HG03342 (cell line): Measurements from ENCODE around the gene MSS51.

Experiments used
- ATAC-seq: cut with Tn5 transposase; IDR thresholded peaks from one replicate; pipeline ENCODE4 v1.9.1; 2021; ENCODE audit warnings: mild to moderate bottlenecking, moderate library complexity; ENCODE audit not compliant: unreplicated experiment

Gene MSS51

DNA sequence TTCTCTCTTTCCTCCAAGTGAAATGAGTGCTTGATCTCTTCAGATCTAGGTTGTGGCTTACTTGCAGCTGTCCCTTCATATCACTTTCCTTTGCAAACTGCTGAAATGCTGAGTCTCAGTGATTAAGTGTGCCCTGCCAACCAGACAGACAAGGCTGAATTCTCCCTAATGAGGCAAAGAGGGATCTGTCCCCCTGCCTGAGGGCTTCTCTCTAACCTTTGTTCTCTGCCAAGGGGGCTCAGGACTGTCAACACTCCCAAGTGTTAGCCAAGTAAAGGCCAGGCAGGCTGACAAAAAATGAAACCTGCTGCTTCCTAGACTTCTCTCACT is at the start of gene MSS51:
TSS of gene MSS51 (minus strand) at position 24 of the 330 bp plus-strand sequence. CDS start 5,277 bp downstream, outside the sequence.
- no peak for ATAC-seq

DNA sequence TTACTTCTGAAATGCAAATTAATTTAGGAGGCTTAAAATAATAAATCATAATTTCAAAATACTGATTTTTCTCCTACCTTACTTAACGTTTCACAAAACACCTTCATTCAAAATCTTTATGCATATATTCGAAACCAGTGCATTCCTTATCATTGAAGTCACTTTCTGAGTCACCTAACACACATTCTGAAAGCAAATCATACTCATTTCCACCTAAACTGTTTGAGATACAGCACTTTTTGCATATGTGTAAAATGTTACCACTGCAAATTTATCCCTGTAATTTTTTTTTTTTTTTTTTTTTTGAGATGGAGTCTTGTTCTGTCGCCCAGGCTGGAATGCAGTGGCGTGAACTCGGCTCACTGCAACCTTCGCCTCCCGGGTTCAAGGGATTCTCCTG is 46.8 kb upstream of the MSS51 start:
- ATAC-seq = no peak

DNA sequence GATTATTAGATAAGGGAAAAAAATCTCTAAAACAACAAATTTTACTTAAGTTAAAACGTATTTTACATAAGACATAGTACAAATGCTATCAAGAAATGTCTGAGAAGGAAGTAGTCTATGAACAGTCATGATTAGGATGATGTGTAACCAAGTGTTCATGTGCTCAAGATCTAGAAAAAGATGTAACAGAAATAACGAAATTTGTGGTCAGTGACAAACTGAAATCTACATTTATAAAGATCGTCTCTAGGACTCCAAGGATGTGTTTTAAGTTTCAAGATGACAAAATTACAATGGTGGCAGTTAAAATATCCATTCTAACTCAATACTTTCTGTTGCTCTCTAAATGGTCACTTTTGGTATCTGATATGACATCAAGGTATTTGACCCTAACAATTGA is 45.3 kb upstream of the MSS51 start:
- no peak for ATAC-seq

DNA sequence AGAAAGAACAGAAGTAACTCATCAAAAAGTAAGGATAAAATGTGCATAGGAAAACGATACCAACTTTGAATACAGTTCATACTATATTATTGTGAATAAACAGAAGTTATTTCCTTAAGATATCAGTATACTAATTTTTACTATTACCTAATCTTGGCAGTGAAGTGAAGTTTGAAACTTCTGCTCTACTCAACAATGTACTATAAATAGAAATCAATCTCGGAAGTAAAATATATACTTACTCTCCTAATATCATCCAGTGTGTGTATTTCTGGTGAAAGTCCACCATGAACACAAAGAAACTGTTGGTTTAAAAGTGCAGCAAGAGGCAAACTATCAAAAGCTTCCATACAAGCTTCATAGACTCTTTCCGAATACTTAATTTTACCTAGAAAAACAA is 37.9 kb upstream of the MSS51 start:
- ATAC-seq = no peak

DNA sequence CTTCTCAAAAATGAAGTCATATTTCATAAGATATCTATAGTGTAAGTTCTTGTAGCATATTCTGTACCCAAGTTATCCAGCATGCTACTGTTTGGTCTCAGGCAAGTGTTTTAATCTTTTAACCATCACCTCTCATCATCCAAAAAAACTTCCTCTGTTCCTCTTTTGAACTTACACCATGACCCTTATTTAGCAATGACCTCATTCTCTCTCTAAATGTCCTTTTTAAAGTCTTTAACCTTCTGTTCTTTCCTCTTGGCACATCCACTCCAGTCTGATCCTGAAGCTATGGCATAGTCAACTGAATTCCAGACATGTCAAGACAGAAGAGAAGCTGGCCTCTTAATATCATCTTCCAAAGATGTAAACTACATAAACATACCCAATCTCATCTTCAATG is 36.2 kb upstream of the MSS51 start:
- ATAC-seq = no peak

DNA sequence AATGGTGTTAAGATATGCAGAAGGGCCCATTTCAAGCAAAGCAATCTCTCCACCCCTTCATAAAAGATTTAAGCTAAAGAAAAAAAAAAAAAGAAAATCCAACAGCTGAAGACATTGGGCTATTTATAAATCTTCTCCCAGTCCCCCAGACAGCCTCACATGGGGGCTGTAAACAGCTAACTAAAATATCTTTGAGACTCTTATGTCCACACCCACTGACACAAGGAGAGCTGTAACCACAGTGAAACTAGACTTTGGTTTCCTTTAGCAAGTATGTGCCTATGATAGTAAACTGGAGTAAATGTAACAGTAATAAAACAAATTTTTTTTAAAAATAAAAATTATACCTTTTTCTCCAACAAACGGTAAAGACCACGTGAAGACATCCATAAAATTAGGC is 33.8 kb upstream of the MSS51 start:
- ATAC-seq = no peak

DNA sequence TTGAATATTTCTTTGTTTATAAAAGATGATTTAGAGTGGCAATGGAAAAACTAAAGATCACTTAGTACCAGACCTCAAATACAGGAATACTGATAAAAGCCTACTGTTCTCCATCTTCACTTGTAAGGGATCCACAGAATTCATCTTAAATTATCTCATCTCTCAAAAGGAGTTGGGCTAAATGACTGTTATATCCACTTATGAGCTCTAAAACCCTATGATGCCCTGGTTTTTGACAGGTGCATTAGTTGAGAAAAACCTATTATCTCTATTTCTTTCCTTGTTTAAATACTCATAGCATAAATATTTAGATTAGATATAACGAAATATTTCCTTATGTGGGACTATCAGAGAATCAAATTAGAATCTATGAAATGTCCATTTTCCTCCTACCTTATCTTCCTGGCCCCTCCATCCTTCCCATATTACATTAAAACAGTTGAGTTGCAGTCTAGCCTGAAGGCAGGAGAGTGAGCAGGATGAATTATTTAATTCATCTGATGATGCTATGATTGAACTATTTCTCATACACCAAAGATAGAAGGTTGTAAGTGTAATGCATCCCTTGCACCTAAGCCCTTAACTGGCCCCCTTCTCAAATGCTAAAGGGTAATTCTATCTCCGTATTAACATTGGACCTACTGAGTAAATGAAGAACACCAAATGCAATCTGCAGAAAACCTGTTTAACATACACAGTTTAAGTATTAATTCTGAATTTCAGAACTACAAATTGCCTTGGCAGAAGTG is 32.8 kb upstream of the MSS51 start:
- ATAC-seq = no peak

DNA sequence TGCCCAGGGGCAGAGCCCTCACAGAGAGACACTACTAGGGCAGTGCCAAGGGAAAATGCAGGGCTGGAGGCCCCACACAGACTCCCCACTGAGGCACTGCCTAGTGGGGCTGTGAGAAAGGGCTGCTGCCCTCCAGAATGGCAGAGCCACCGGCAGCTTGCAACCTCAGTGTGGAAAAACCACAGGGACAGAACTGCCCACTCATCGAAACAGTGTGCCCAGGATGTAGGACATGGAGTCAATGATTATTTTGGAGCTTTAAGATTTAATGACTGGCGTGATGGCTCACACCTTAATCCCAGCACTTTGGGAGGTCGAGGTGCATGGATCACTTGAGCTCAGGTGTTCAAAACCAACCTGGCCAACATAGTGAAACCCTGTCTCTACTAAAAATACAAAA is 27.5 kb upstream of the MSS51 start:
- no peak for ATAC-seq

DNA sequence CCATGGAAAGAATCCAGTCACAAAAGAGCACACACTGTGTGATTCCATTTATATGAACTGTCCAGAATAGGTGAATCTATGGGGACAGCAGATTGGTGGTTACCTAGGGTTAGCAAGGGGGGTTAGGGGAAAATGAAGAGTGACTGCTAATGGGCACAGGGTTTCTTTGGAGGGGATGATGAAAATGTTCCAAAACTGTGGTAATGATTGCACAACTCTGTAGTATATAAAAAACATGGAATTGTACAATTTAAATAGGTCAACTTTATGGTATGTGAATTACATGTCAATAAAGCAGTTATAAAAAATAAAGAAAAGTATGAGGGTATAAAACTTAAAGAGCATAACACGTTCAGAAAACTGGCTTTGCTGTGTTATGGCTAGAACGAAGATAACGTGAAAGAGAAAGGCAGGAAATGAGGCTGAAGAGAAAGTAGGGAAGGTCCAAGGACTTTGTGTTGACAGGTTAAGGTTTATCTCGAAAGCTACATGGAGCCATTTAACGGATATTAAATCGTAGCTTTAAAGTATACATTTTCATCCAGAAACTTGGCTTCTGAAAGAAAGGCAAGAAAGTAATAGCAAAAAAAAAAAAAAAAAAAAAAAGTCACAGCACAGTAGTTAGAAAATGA is 26.4 kb upstream of the MSS51 start:
- no peak for ATAC-seq

DNA sequence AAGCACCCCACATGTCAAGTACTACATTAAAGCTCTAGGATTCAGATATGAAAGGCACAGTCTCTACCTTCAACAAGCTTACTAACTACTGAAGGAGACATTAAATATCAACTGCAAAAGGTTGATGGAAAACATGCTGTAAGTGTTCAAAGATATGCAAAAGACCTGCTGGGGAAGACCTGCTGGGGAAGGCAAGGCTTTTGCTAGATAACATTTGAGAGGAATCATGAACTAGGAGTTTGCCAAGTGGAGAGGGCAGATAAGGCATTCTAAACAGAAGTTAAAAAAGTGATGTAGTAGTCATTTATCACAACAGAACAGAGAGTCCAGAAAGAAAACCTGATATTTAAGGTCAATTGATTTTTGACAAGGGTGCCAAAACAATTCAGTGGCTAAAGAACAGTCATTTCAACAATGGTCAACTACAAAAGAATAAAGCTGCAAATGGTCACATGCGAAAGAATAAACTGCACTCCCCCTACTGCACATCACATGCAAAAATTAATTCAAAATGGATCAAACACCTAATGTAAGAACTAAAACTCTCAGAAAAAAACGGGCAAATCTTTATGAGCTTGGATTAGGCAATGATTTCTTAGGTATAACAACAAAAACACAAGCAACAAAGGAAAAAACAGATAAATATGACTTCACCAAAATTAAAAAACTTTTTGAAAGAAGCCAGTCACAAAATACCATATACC is 23.0 kb upstream of the MSS51 start:
- ATAC-seq = no peak

DNA sequence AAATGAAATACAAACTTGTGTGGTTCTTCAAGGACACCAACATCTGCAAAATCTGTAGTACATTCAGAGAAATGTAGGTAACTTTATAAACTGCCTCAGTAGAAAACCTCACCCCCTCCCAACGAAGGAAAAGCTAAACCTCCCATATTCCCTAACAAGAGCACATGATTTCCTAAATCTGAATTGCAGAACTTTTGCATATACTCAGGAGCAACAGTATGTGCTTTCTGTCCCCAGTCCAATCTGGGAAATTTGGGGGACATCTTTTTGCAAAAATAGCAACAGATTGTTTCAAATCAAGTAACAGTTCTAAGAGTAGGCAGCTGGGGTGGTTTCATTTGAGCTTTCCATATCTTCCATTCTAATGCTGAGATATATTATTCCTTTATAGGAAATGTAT is 15.8 kb upstream of the MSS51 start:
- ATAC-seq = no peak

DNA sequence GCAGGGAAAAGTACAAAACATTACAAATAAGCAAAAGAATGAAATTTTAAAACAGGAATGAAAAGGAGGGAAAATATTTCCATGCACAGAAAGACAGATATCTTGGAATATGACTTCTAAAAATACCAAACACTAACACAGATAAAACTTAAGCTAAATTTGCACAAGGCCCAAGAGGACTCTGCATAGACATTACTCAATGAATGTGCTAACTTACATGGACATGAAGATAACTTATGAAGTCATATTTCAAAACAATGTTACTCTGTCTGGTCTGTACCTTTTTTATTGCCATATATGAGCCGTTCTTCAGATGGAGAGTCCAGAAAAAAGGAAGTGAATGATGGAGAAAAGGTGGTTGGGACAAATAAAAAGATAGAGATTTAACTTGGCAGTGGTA is 15.0 kb upstream of the MSS51 start:
- no peak for ATAC-seq

DNA sequence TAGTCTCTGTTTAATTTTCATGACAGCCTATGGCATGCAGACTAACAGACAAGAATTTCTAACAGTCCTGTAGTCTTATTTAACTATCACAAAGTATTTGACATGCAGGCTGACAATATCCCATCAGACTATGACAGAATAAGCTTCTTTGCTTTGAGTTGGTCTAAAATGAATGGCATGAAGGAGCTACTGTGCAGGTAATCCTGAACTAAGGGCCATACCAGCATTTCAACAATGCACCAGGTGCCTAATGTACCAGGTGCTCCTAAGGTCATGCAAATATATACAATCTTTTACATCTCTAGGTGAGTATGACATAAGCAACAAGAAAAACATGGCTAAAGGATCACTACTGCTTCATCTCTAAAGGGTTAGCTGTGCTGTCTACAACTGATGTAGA is 13.6 kb upstream of the MSS51 start:
- no peak for ATAC-seq

DNA sequence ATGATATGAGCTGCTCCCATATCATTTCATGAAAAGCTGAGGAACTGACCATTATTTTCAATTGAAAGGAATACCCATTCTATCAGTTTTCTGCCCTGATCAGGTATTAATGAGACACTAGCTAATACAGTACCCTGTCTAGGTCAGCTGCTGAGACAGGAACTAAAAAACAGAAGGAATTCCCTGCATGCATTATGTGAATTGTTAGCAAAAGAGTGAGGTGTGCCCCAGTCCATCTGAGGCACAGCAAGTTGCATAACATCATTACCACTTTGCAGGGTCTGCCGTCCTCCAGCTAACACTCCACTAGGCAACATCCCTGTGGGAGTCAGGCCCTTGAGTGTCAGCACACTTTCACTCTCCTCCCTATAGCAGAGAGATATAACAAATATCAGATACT is 11.1 kb upstream of the MSS51 start:
- ATAC-seq = no peak

DNA sequence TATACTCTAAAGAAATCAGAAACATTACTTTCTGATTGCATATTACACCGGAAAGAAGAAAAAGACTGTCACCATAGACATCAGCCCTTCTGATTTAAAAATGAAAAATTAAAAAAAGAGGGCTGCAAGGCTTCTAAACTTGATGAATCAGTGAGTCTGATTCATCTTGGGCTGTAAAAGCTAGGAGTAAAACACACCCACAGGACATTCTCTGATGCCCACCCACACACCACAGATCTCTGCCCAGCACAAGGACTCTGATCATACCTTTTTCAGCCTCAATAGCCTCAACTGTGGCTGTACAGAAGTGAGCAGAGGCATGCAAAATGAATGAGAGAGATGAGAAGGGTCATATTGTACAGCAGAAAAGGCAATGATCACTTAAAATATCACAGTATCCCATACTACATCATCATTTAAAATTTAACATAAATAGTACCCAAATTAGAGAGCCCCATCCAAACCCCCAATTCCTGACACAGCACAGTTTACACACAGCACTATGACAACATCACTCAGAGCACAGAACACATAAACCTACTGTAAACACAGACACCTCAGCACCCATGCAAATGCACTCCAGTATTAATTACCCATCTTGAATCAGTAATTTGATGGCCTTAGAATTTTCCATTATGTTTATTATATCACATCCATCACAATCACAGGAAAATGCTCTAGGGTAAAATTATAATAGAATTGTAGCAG is 6.4 kb upstream of the MSS51 start:
- no peak for ATAC-seq

DNA sequence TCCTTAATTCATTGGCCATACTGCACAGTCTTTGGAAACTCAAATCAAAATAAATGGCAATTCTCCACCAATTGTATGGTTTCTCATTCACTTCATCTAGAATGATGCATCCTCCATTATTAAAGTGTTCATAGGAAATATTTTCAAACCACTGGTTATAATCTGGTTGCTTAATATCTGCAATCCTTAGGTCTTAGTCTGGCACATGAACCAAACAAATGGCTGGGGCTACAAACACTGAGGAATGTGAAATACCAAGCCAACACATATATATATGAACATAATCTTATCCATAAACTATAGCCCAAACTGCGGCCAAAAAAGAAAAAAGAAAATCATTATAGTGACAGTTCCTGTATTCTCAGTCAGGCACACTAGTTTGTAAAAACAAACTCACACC is 5.7 kb upstream of the MSS51 start:
- ATAC-seq = no peak

DNA sequence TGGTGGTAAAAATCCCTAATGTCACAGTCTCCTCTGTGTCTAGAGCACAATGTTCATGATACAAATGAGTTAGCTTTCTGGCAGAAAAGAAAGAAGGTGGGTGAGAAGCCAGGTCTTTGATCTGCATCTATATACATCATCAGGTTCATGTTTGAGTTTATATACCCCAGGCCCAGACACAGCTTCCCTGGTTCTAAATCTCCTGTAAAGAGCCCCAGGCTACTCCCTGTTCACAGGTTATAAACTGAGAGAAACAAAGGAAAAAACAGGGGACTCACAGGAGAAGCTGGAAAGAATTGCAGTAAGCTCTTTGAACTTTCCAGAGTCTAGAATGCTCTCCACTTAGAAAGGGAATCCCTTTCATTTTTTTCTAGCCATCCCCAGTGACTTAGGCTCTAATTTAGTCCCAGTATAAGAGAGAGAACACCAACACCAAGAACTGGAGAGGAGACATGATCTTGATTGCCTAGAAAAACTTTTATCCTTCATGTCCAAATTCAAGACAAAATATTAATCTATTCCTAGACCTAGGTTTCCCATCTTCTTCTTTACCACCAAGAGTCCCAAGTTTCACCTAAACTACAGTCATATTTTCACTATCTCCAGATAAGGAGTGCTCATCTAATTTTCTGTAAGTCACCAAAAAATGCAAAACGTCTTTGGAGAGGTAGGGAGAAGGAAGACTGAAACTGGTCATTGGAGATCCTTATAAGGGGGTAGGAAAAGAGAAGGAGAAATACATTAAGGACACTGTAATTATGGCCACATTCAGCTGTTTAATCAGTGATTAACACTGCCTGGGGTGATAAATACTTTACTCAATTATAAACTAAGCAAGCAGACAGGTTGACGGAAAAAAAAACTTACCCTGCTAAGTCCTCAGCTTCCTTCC is 469 bp downstream of the MSS51 start:
- ATAC-seq = no peak

DNA sequence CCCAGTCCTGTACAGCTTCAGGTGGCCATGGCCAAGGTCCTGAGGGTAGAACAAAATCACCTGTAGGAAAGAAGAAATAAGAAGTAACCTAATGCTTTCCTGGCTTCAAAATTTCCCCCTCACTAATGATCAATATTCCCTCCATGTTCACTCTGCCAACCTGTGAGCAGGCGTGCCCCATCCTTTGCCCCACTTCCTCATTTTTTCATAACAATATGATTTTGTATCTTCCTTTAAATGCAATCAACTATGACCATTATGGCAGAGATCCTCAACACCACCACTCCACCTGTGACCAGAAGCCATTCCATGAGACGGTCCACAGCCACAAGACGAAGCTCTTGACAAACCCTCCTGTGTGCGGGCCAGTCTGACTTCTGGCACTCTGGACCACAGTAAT is 7.0 kb downstream of the MSS51 start:
- no peak for ATAC-seq

DNA sequence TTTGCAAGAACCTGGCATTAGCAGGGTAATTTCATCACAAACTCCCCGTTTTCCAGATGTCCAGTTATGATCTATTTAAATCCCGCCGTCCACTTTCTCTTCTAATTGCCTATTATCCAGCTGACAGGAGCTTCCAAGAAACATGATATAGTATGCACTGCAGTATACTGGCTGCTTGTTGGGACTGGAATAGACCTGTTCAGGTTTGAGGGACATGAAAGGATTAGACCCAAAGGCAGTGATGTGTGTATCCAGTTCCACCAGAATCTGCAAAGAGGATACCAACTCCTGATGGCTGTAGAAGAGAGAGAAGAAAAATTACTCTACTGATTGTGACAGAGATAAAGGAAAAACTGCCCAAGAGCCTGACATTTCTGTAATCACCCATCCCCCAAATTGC is 8.9 kb downstream of the MSS51 start:
- no peak for ATAC-seq

DNA sequence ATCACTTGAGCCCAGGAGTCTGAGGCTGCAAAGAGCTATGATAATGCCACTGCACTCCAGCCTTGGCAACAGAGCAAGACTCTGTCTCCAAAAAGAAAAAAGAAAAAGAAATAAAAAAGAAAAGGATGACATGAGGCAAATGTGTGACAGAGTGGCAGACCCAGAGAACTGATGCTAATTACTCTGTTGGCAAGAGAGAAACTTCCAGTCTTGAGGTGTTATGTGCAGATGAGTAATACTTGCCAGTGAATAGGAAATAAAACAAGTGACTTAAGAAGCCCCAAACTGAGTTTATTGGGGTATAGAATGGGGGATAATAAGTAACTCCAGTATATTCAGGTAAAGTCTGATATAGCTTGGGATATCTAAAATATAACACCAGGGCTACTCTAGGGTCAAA is 10.1 kb downstream of the MSS51 start:
- no peak for ATAC-seq

DNA sequence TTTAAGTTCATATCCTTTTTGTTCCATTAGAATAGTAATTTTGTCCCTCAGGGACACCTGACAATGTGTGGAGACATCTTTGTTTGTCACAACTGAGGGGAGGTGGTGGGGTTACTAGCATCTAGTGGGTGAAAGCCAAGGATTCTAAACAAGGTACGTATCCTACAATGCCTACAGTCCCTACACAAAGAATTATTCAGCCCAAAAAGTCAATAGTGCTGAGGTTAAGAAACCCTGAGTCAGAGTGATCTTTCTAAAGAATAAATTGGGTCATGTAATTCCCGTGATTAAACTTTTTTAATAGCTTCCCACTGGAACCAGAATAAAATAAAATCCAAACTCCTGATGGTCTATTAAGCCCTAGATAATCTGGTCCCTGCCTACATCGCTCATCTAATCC is 16.8 kb downstream of the MSS51 start:
- no peak for ATAC-seq
